Body of pancreas (tissue), 4 donors: Measurements from ENCODE around the gene OR52L1.

Experiments
- POLR2A ChIP-seq, 3 donors: fragments of 450-650 bp; IDR thresholded peaks; one replicate each; pipeline ENCODE4 v1.6.1; 2016; ENCODE audit warnings: antibody characterized with exemption in 3 of 3, mild to moderate bottlenecking in 2 of 3
- TF ChIP-seq, protein P1 (sequence below), 7 experiments: fragments of 450-650 bp in 4 of 7; fragments of 200-600 bp in 3 of 7; sonication (generic) in 3 of 7; IDR thresholded peaks; one replicate each; pipeline ENCODE4 v1.5.1; 2016 to 2019; ENCODE audit warnings: antibody characterized with exemption in 7 of 7

DNA sequence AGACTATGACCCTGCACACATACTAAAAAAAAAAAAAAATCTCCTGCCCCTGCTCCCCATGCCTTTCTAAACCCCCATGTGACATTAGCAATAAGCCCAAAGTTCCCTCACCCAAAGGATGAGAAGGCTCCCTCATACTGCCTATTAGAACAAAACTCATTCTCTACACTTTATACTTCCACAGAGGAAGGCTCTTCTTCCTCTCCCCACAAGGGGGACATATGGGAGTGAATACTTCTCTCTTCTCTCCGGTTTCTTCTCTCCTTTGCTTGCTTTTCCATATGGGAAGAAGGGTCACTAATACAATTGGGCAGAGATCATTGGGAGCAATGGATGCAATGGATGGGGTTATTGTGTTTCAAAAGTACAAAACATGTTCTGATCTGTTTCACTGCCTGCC, 3.3 kb downstream of the OR52L1 start:
- TF ChIP-seq, protein P1, sequence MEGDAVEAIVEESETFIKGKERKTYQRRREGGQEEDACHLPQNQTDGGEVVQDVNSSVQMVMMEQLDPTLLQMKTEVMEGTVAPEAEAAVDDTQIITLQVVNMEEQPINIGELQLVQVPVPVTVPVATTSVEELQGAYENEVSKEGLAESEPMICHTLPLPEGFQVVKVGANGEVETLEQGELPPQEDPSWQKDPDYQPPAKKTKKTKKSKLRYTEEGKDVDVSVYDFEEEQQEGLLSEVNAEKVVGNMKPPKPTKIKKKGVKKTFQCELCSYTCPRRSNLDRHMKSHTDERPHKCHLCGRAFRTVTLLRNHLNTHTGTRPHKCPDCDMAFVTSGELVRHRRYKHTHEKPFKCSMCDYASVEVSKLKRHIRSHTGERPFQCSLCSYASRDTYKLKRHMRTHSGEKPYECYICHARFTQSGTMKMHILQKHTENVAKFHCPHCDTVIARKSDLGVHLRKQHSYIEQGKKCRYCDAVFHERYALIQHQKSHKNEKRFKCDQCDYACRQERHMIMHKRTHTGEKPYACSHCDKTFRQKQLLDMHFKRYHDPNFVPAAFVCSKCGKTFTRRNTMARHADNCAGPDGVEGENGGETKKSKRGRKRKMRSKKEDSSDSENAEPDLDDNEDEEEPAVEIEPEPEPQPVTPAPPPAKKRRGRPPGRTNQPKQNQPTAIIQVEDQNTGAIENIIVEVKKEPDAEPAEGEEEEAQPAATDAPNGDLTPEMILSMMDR (IDR thresholded peaks at IDR 0.05) = no peak
- no peak for TF ChIP-seq POLR2A (IDR thresholded peaks at IDR 0.05)
